ENCODE measurements around the gene AMBRA1.
A peak's percentile ranks its signal among the peaks of the same experiment; 100 is the strongest.

AMBRA1 gene

DNA sequence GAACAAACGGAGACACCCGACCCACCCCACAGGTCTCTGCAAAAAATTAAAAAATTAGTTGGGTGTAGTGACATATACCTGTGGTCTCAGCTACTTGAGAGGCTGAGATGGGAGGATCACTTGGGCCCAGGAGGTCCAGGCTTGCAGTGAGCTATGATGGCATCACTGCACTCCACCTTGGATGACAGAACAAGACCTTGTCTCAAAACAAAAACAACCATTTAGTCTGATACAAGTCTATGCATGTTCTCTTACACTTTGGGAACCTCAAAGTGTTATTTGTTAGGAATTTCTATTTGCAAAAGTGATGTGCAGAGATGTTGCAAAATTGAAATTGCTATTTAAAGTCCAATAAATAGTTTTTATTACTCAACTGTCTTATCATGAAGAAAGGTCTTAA is 37.9 kb upstream of the AMBRA1 start:
- no peaks in the 10 kb centered on the region for H3K9me3 ChIP-seq (ENCODE audit: control insufficient read depth, low read length)
- no peak overlapping the region for H3K9ac ChIP-seq (ENCODE audit: low read length)
- peaks cover 5% of the 10 kb centered on the region for H3K36me3 ChIP-seq (ENCODE audit: control insufficient read depth, insufficient read depth, low read length)
- H3K27me3 ChIP-seq (ENCODE audit: control insufficient read depth, insufficient read depth, low read length) = no peaks in the 10 kb centered on the region
- H3K4me3 ChIP-seq (ENCODE audit: low read length) = no peak overlapping the region
- H3K4me1 ChIP-seq (ENCODE audit: control insufficient read depth, insufficient read depth, low read length) = no peaks in the 10 kb centered on the region

DNA sequence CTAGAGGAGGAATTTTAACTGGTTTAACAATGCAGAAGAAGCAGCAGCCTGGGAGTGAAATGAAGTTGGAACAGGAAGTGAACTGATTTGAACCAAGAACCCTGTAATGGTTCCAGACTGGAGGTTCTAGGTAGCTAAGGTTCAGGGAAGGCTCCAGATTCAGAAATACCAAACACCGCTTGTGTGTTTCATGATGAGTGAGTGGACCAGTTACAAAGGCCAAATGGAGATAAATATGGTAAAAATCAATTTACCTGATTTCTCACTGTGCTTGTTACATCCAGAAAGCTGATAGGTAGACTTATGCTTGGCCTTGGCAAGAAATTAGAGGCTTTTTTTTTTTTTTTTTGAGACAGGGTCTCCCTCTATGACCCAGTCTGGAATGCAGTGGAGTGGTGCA is 36.4 kb upstream of the AMBRA1 start:
- Histone ChIP-seq H3K4me3 (ENCODE audit: low read length) (no peak overlapping the region), H3K9ac (ENCODE audit: low read length) (no peak overlapping the region), H3K4me1 (ENCODE audit: control insufficient read depth, insufficient read depth, low read length) (peaks cover 5% of the 10 kb centered on the region), H3K9me3 (ENCODE audit: control insufficient read depth, low read length) (no peaks in the 10 kb centered on the region), H3K36me3 (ENCODE audit: control insufficient read depth, insufficient read depth, low read length) (peaks cover 12% of the 10 kb centered on the region), H3K27me3 (ENCODE audit: control insufficient read depth, insufficient read depth, low read length) (no peaks in the 10 kb centered on the region)

DNA sequence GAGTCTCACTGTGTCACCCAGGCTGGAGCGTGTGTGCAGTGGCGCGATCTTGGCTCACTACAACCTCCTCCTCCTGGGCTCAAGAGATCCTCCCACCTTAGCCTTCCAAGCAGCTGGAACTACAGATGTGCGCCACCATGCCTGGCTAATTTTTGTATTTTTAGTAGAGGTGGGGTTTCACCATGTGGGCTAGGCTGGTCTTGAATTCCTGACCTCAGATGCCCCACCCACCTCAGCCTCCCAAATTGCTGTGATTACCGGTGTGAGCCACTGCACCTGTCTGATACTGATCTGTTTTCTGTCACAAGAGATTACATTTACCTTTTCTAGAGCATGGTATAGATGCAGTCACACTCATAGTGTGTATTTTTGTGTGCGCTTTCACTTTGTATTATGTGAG is 35.1 kb upstream of the AMBRA1 start:
- Histone ChIP-seq H3K9me3 (ENCODE audit: control insufficient read depth, low read length) (no peaks in the 10 kb centered on the region), H3K9ac (ENCODE audit: low read length) (no peak overlapping the region), H3K36me3 (ENCODE audit: control insufficient read depth, insufficient read depth, low read length) (peaks cover 12% of the 10 kb centered on the region), H3K27me3 (ENCODE audit: control insufficient read depth, insufficient read depth, low read length) (no peaks in the 10 kb centered on the region), H3K4me3 (ENCODE audit: low read length) (no peak overlapping the region), H3K4me1 (ENCODE audit: control insufficient read depth, insufficient read depth, low read length) (peaks cover 6% of the 10 kb centered on the region)

DNA sequence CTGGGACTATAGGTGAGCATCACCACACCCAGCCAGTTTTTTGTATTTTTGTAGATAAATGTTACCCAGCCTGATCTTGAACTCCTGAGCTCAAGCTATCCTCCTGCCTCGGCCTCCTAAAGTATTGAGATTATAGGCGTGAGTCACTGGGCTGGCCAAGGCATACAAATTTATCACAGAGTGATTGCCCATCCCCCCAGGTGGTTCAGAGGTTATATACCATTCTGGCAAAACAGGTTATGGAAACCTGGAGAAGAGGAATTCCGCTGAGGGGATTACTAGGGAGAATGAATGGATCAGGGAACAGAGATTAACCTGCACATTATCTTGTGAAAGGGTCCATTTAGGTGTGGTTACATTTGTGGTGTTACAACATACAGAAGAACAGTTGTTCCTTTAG is 31.6 kb upstream of the AMBRA1 start:
- Histone ChIP-seq H3K9ac (ENCODE audit: low read length) (no peak overlapping the region), H3K9me3 (ENCODE audit: control insufficient read depth, low read length) (no peaks in the 10 kb centered on the region), H3K27me3 (ENCODE audit: control insufficient read depth, insufficient read depth, low read length) (no peaks in the 10 kb centered on the region), H3K36me3 (ENCODE audit: control insufficient read depth, insufficient read depth, low read length) (peaks cover 11% of the 10 kb centered on the region), H3K4me1 (ENCODE audit: control insufficient read depth, insufficient read depth, low read length) (peaks cover 6% of the 10 kb centered on the region), H3K4me3 (ENCODE audit: low read length) (no peak overlapping the region)

DNA sequence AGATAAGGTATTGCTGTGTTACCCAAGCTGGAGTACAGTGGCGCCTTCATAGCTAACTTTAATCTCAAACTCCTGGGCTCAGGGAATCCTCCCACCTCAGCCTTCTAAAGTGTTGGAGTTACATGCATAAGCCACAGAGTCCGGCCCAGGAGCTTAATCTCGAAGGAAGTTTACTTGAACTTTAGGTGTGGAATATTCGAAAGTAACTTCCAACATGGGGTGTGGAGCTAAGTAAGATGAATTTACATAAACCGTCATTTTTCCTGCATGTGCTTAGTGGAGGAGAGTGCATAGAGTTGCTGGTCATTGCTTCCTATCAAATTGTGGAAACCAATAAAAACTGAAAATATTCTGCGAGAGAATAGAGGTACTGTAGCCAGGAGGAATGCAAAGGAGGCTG is 25.0 kb upstream of the AMBRA1 start:
- no peaks in the 10 kb centered on the region for H3K36me3 ChIP-seq (ENCODE audit: control insufficient read depth, insufficient read depth, low read length)
- peaks cover 18% of the 10 kb centered on the region for H3K4me1 ChIP-seq (ENCODE audit: control insufficient read depth, insufficient read depth, low read length)
- H3K9me3 ChIP-seq (ENCODE audit: control insufficient read depth, low read length) = no peaks in the 10 kb centered on the region
- H3K4me3 ChIP-seq (ENCODE audit: low read length) = no peak overlapping the region
- no peaks in the 10 kb centered on the region for H3K27me3 ChIP-seq (ENCODE audit: control insufficient read depth, insufficient read depth, low read length)
- no peak overlapping the region for H3K9ac ChIP-seq (ENCODE audit: low read length)

DNA sequence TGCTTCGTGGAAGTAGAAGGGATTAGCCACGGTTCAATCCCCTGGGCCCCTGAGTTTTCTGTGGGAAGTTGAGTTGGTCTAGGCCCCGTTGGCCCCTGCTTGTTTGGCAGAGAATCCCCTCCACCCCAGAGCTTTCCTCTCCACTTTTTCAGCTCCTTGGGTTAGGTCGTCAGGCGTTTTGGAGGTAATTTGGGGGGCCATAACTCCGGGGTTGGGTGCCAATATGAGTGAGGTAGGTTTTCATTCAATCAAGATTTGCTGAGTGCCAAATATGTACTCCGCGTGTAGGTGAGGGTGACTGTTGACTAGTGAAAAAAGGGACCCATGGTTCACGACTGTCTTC is 24.1 kb upstream of the AMBRA1 start:
- no peaks in the 10 kb centered on the region for H3K9me3 ChIP-seq (ENCODE audit: control insufficient read depth, low read length)
- no peaks in the 10 kb centered on the region for H3K27me3 ChIP-seq (ENCODE audit: control insufficient read depth, insufficient read depth, low read length)
- no peaks in the 10 kb centered on the region for H3K36me3 ChIP-seq (ENCODE audit: control insufficient read depth, insufficient read depth, low read length)
- H3K9ac ChIP-seq (ENCODE audit: low read length) = peak overlapping the region; percentile 99
- H3K4me3 ChIP-seq (ENCODE audit: low read length) = peak overlapping the region; percentile 66
- H3K4me1 ChIP-seq (ENCODE audit: control insufficient read depth, insufficient read depth, low read length) = peaks cover 18% of the 10 kb centered on the region

DNA sequence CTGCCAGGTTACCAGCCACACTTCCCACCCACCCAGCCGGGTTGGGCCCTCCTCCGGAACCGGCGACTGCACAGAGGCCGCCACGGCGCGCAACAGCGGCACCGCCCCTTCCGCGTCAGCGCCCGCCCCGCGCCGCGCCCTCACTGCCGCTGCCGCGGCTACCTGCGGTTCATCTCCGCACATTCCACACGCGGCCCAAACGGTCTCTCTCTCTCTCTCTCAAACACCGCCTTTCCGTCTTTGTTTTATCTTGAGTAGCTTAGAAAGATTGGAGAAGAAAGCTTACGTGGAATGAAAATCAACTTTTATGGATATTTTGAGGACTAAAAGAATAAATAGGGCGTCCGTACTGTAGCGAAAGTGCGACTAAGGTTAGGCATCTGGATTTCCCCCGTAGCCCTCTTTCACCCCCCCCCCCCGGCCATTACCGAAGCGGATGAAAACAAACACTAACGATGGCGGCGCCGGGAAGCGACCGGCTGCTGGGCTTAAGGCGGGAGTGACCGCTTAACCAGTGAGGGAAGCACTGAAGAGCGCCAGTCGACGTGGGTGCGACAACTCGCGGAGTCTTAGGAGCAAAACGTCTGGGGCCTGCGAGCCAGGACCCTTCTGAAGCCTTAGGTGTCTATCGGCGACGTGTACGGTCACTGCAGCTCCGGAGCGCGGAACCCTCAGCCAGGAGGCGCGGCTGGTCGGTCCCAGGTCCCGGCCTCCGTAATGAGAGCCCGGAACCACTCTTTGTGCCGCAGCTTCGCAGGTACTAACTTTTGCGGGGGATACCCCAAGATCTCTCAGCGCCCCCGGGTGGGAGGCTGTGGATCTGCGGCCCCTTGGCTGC is 23.5 kb upstream of the AMBRA1 start, which contains the start of the genes ATG13 and HARBI1:
TSS of gene ATG13 (plus strand) at position 420 of the 838 bp plus-strand sequence. CDS start 26,739 bp downstream, outside the sequence.
TSS of gene HARBI1 (minus strand) at position 94 of the 838 bp plus-strand sequence. CDS start 990 bp downstream, outside the sequence.
- peaks cover 18% of the 10 kb centered on the region for H3K4me1 ChIP-seq (ENCODE audit: control insufficient read depth, insufficient read depth, low read length)

DNA sequence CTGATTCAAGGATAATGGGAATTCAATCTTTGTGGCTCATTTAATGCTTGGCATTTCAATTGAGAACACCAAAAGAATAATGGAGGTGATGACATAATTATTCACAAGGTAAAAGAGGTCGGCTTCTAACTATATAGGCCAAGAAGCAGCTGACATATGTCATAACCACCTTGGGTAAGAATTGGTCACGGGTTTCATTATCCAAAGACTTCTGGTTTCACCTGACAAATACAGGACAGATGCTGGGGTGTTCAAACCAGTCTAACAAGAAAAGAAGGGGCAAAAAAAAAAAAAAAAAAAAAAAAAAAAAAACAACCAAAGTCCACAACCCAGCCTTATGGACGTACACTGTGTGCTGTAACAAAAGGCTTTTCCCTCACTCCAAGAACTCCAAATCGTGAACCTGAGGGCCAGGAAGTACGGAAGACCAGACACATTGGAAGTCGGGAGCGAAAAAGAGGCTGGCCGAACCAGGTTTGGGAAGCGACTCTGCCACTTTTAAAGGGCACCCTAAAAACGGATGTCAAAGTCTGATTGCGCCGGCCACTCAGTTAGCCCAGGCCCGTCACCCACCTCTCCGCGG is 22.8 kb upstream of the AMBRA1 start:
- Histone ChIP-seq H3K36me3 (ENCODE audit: control insufficient read depth, insufficient read depth, low read length) (no peaks in the 10 kb centered on the region), H3K4me1 (ENCODE audit: control insufficient read depth, insufficient read depth, low read length) (peaks cover 18% of the 10 kb centered on the region)

More for the DNA sequence above, 23.5 kb upstream of the AMBRA1 start, which contains the start of the genes ATG13 and HARBI1:
- no peaks in the 10 kb centered on the region for H3K9me3 ChIP-seq (ENCODE audit: control insufficient read depth, low read length)
- H3K4me3 ChIP-seq (ENCODE audit: low read length) = peak within 1 kb of the TSS; percentile 66
- no peaks in the 10 kb centered on the region for H3K36me3 ChIP-seq (ENCODE audit: control insufficient read depth, insufficient read depth, low read length)
- H3K27me3 ChIP-seq (ENCODE audit: control insufficient read depth, insufficient read depth, low read length) = no peaks in the 10 kb centered on the region
- H3K9ac ChIP-seq (ENCODE audit: low read length) = peak within 1 kb of the TSS; percentile 99

DNA sequence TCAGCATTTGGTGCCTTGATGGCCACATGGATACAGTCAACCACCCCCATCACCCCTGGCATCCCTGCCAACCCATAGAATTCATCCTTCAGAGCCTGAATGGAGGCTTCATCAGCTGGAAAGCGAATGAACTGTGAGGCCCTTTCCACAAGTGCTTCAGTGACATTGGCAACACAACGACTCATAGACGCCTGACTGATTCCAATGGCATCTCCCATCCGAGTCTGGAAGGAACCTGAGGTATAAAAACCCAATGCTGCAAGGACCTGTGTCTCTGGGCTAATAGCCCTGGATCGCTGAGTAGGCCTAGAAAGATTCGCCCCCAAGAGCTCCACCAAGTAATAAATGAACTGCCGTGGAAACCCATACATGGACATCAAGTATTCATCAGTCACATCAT is 21.9 kb upstream of the AMBRA1 start:
- Histone ChIP-seq H3K4me3 (ENCODE audit: low read length) (no peak overlapping the region), H3K9ac (ENCODE audit: low read length) (no peak overlapping the region), H3K27me3 (ENCODE audit: control insufficient read depth, insufficient read depth, low read length) (no peaks in the 10 kb centered on the region), H3K36me3 (ENCODE audit: control insufficient read depth, insufficient read depth, low read length) (no peaks in the 10 kb centered on the region), H3K4me1 (ENCODE audit: control insufficient read depth, insufficient read depth, low read length) (peaks cover 23% of the 10 kb centered on the region), H3K9me3 (ENCODE audit: control insufficient read depth, low read length) (no peaks in the 10 kb centered on the region)

More for the DNA sequence above, 22.8 kb upstream of the AMBRA1 start:
- Histone ChIP-seq H3K4me3 (ENCODE audit: low read length) (peak overlapping the region; percentile 66), H3K9ac (ENCODE audit: low read length) (peak overlapping the region; percentile 99), H3K9me3 (ENCODE audit: control insufficient read depth, low read length) (no peaks in the 10 kb centered on the region), H3K27me3 (ENCODE audit: control insufficient read depth, insufficient read depth, low read length) (no peaks in the 10 kb centered on the region)

DNA sequence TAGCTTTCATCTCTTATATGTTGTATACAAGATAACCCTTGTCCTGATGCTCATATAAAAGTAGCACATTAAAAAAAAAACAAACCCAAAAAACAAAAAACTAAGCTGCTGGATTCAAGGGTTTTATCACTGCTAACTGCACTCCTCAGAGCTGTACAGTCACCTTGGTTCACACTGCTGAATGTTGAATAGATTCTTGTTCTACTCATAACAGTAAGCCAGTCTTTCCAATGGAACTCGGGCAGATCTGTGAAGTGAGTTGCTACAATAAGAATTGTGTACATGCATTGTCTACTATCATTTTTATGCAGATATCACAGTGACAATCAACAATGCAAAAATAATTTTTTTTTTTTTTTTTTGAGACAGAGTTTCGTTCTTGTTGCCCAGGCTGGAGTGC is 18.5 kb upstream of the AMBRA1 start:
- H3K36me3 ChIP-seq (ENCODE audit: control insufficient read depth, insufficient read depth, low read length) = no peaks in the 10 kb centered on the region
- H3K9ac ChIP-seq (ENCODE audit: low read length) = no peak overlapping the region
- H3K9me3 ChIP-seq (ENCODE audit: control insufficient read depth, low read length) = no peaks in the 10 kb centered on the region
- peaks cover 18% of the 10 kb centered on the region for H3K4me1 ChIP-seq (ENCODE audit: control insufficient read depth, insufficient read depth, low read length)
- no peaks in the 10 kb centered on the region for H3K27me3 ChIP-seq (ENCODE audit: control insufficient read depth, insufficient read depth, low read length)
- H3K4me3 ChIP-seq (ENCODE audit: low read length) = no peak overlapping the region

DNA sequence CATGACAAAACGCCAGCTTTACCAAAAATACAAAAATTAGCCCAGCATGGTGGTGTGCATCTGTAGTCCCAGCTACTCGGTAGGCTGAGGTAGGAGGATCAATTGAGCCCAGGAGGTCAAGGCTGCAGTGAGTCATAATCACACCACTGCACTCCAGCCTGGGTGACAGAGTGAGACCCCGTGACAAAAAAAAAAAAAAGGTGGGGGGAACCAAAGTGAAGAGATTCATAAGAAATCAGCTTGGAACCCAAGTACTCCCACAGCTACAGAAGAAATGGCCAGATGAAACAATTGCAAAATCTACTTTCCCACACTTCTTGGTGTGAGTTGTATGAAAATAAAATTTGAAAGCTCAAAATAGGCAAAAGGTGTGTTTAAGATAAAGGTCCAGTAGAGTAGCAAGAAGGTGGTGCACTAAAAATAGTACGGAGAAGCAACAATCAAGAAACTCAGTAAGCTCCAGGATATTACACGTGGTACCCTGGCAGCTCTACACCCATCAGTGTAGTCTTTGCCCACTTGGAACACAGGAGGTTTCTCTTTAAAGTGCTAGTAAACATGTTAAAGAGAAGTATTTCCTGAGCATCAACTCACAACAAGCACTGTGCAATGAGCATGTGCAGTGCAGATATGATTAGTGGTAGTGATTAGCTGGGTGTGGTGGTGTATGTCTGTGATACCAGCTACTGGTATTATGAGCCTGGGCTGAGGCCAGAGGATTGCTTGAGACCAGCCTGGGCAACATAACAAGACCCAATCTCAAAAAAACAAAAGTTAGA is 17.9 kb upstream of the AMBRA1 start:
- no peaks in the 10 kb centered on the region for H3K9me3 ChIP-seq (ENCODE audit: control insufficient read depth, low read length)
- H3K9ac ChIP-seq (ENCODE audit: low read length) = no peak overlapping the region
- no peaks in the 10 kb centered on the region for H3K27me3 ChIP-seq (ENCODE audit: control insufficient read depth, insufficient read depth, low read length)
- peaks cover 18% of the 10 kb centered on the region for H3K4me1 ChIP-seq (ENCODE audit: control insufficient read depth, insufficient read depth, low read length)
- no peak overlapping the region for H3K4me3 ChIP-seq (ENCODE audit: low read length)
- H3K36me3 ChIP-seq (ENCODE audit: control insufficient read depth, insufficient read depth, low read length) = no peaks in the 10 kb centered on the region

DNA sequence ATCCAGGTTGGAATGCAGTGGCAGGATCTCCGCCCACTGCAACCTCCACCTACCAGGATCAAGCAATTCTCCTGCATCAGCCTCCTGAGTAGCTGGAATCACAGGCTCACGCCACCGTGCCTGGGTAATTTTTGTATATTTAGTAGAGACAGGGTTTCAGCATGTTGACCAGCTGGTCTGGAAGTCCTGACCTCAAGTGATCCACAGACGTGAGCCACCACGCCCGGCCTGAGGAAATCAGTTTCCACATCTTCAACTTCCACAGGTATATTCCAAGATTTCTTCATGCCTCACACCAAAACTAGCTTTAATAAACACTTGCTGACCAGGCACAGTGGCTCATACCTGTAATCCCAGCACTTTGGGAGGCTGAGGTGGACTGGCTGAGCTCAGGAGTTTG is 15.6 kb upstream of the AMBRA1 start:
- H3K27me3 ChIP-seq (ENCODE audit: control insufficient read depth, insufficient read depth, low read length) = no peaks in the 10 kb centered on the region
- H3K4me1 ChIP-seq (ENCODE audit: control insufficient read depth, insufficient read depth, low read length) = peaks cover 5% of the 10 kb centered on the region
- H3K36me3 ChIP-seq (ENCODE audit: control insufficient read depth, insufficient read depth, low read length) = no peaks in the 10 kb centered on the region
- H3K4me3 ChIP-seq (ENCODE audit: low read length) = no peak overlapping the region
- no peaks in the 10 kb centered on the region for H3K9me3 ChIP-seq (ENCODE audit: control insufficient read depth, low read length)
- H3K9ac ChIP-seq (ENCODE audit: low read length) = no peak overlapping the region

Measured in mucosa of stomach (tissue), 1 donor.